ENCODE data around the gene OR1I1. TPM values are rescaled to one million over a fixed set of nuclear protein-coding genes. Genes with fewer than 3 reads are reported as not detected.

The OR1I1 gene, protein sequence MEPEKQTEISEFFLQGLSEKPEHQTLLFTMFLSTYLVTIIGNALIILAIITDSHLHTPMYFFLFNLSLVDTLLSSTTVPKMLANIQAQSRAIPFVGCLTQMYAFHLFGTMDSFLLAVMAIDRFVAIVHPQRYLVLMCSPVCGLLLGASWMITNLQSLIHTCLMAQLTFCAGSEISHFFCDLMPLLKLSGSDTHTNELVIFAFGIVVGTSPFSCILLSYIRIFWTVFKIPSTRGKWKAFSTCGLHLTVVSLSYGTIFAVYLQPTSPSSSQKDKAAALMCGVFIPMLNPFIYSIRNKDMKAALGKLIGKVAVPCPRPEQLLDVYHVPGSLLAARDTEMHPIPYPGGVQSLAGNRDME
- not detected for total RNA-seq (2013)
- polyA plus RNA-seq (not detected), polyA minus RNA-seq (not detected in 2 replicates), total RNA-seq (0 to 1.1 (median 0) reads per million in 11 experiments)

GRCh38 chr19:15081911-15082310 is at the start of gene OR1I1:
Gene OR1I1, plus strand, starts transcription at chr19:15082211. Its CDS starts 4,855 bp downstream, at chr19:15087066.
- no peaks in the 10 kb centered on the region for H3K79me2 ChIP-seq (ENCODE audit: insufficient read depth, low read length)
- H3K36me3 ChIP-seq (replicated peaks in 1 of 2; ENCODE audit: control insufficient read depth in 1 of 2, insufficient read depth in 2 of 2, low read length in 2 of 2), result no peaks in the 10 kb centered on the region
- H3K4me2 ChIP-seq (replicated peaks; ENCODE audit: extremely low read depth, low read length, poor library complexity, severe bottlenecking), result no peak within 1 kb of the TSS
- H3K4me3 ChIP-seq (replicated peaks in 1 of 3; ENCODE audit: low read depth in 2 of 3, low read length in 3 of 3), result no peak within 1 kb of the TSS
- H3K27me3 Mint-ChIP-seq (ENCODE audit: low read depth in 3 of 3), result peaks cover 6 to 18% (median 11%) of the 10 kb centered on the region in 3 donors
- H2AFZ ChIP-seq (ENCODE audit: insufficient read depth, low read depth, low read length, poor library complexity, severe bottlenecking), result no peak within 1 kb of the TSS
- H3K4me1 ChIP-seq (ENCODE audit: control insufficient read depth in 1 of 2, insufficient read depth in 2 of 2, low read length in 2 of 2), result no peaks in the 10 kb centered on the region
- H3K27ac ChIP-seq (ENCODE audit: low read depth in 1 of 2, low read length in 2 of 2), result no peak within 1 kb of the TSS
- TF ChIP-seq, protein P1, sequence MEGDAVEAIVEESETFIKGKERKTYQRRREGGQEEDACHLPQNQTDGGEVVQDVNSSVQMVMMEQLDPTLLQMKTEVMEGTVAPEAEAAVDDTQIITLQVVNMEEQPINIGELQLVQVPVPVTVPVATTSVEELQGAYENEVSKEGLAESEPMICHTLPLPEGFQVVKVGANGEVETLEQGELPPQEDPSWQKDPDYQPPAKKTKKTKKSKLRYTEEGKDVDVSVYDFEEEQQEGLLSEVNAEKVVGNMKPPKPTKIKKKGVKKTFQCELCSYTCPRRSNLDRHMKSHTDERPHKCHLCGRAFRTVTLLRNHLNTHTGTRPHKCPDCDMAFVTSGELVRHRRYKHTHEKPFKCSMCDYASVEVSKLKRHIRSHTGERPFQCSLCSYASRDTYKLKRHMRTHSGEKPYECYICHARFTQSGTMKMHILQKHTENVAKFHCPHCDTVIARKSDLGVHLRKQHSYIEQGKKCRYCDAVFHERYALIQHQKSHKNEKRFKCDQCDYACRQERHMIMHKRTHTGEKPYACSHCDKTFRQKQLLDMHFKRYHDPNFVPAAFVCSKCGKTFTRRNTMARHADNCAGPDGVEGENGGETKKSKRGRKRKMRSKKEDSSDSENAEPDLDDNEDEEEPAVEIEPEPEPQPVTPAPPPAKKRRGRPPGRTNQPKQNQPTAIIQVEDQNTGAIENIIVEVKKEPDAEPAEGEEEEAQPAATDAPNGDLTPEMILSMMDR (IDR thresholded peaks at IDR 0.05), result no peak
- no peaks in the 10 kb centered on the region for H3K9me3 ChIP-seq (replicated peaks in 1 of 2; ENCODE audit: control insufficient read depth in 1 of 2, insufficient read depth in 1 of 2, low read length in 2 of 2)
- H4K20me1 ChIP-seq (ENCODE audit: insufficient read depth, low read length), result no peaks in the 10 kb centered on the region
- intact Hi-C loops (cut with micrococcal nuclease), result no loop called here
- H3K9me3 Mint-ChIP-seq, result peaks cover 0 to 2% (median 0%) of the 10 kb centered on the region in 7 donors
- 100% methylated on average over 3 of the region's 6 CpGs for WGBS (ENCODE audit: insufficient coverage)
- no peak within 1 kb of the TSS for H3K27ac Mint-ChIP-seq
- H3K9ac ChIP-seq (ENCODE audit: insufficient read depth, low read length, poor library complexity, severe bottlenecking), result no peak within 1 kb of the TSS
- H3K27me3 ChIP-seq (ENCODE audit: control insufficient read depth in 2 of 2, insufficient read depth in 2 of 2, low read length in 2 of 2), result peaks cover 0 to 3% of the 10 kb centered on the region in 2 donors
- H3K36me3 Mint-ChIP-seq, result no peaks in the 10 kb centered on the region
- no peaks in the 10 kb centered on the region for H3K4me1 Mint-ChIP-seq
- no peak for DNase-seq
- no peak within 1 kb of the TSS for H3K4me3 Mint-ChIP-seq

GRCh38 chr19:15035795-15036311 is 46.2 kb upstream of the OR1I1 start:
- peaks cover 0 to 6% (median 4%) of the 10 kb centered on the region in 3 donors for H3K27me3 Mint-ChIP-seq (ENCODE audit: low read depth in 3 of 3)
- WGBS (ENCODE audit: insufficient coverage), result no CpG with 5 or more reads among the region's 1 CpG
- intact Hi-C loops (cut with micrococcal nuclease), result no loop called here

More at GRCh38 chr19:15035795-15036311, 46.2 kb upstream of the OR1I1 start:
- H3K27me3 ChIP-seq (ENCODE audit: control insufficient read depth in 2 of 2, insufficient read depth in 2 of 2, low read length in 2 of 2), result no peaks in the 10 kb centered on the region
- no peak overlapping the region for H3K9ac ChIP-seq (ENCODE audit: insufficient read depth, low read length, poor library complexity, severe bottlenecking)
- TF ChIP-seq, protein P1 (IDR thresholded peaks at IDR 0.05), result no peak
- no peak overlapping the region for H3K4me3 ChIP-seq (replicated peaks in 1 of 3; ENCODE audit: low read depth in 2 of 3, low read length in 3 of 3)
- H3K9me3 Mint-ChIP-seq, result peaks cover 0 to 9% (median 7%) of the 10 kb centered on the region in 7 donors
- H3K36me3 ChIP-seq (replicated peaks in 1 of 2; ENCODE audit: control insufficient read depth in 1 of 2, insufficient read depth in 2 of 2, low read length in 2 of 2), result no peaks in the 10 kb centered on the region
- no peak overlapping the region for H3K4me3 Mint-ChIP-seq
- H3K4me1 Mint-ChIP-seq, result peaks cover 6% of the 10 kb centered on the region
- no peaks in the 10 kb centered on the region for H3K4me1 ChIP-seq (ENCODE audit: control insufficient read depth in 1 of 2, insufficient read depth in 2 of 2, low read length in 2 of 2)
- no peak for DNase-seq
- no peak overlapping the region for H3K4me2 ChIP-seq (replicated peaks; ENCODE audit: extremely low read depth, low read length, poor library complexity, severe bottlenecking)
- no peak overlapping the region for H3K27ac Mint-ChIP-seq
- no peaks in the 10 kb centered on the region for H3K79me2 ChIP-seq (ENCODE audit: insufficient read depth, low read length)
- H2AFZ ChIP-seq (ENCODE audit: insufficient read depth, low read depth, low read length, poor library complexity, severe bottlenecking), result no peak overlapping the region
- H4K20me1 ChIP-seq (ENCODE audit: insufficient read depth, low read length), result no peaks in the 10 kb centered on the region
- no peak overlapping the region for H3K27ac ChIP-seq (ENCODE audit: low read depth in 1 of 2, low read length in 2 of 2)
- peaks cover 0 to 6% of the 10 kb centered on the region in 2 donors for H3K9me3 ChIP-seq (replicated peaks in 1 of 2; ENCODE audit: control insufficient read depth in 1 of 2, insufficient read depth in 1 of 2, low read length in 2 of 2)
- H3K36me3 Mint-ChIP-seq, result no peaks in the 10 kb centered on the region

Measured in CD14-positive monocyte (primary cell).